WTC11 (cell line): ENCODE data around the gene DNAAF8. TPM values are rescaled to one million over a fixed set of nuclear protein-coding genes. Genes with fewer than 3 reads are reported as not detected.
A peak's percentile ranks its signal among the peaks of the same experiment; 100 is the strongest.

Source experiments
- ATAC-seq: fragments of 200-7000 bp; cut with Tn5 transposase; 2 replicates; pipeline ENCODE4 v1.10.0; 2021; ENCODE audit warnings: mild to moderate bottlenecking, moderate library complexity
- CTCF ChIA-PET: fragments of 300-600 bp; sonication (Branson Sonifier 250); formaldehyde crosslinking; loops from one replicate; lab custom pipeline; 2021; ENCODE audit warnings: antibody characterized with exemption; lab: Charles Lee
- POLR2A ChIA-PET: fragments of 350-600 bp; sonication (Branson Sonifier 250); formaldehyde crosslinking; loops from one replicate; lab custom pipeline; 2021; ENCODE audit warnings: antibody characterized with exemption; lab: Charles Lee
- DNase-seq: peaks from one replicate; pipeline ENCODE4 v3.0.0; 2021; ENCODE audit warnings: low spot score
- H3K27ac Mint-ChIP-seq: 2 replicates; pipeline ENCODE4 v1.8.0; 2021; ENCODE audit warnings: mixed read lengths
- H3K27me3 Mint-ChIP-seq: 2 replicates; pipeline ENCODE4 v1.8.0; 2021; ENCODE audit warnings: low read depth, mild to moderate bottlenecking, moderate library complexity, mixed read lengths
- H3K36me3 Mint-ChIP-seq: 2 replicates; pipeline ENCODE4 v1.8.0; 2021; ENCODE audit warnings: mixed read lengths
- H3K4me1 Mint-ChIP-seq: 2 replicates; pipeline ENCODE4 v1.8.0; 2022; ENCODE audit warnings: mixed read lengths
- H3K4me3 Mint-ChIP-seq: 2 replicates; pipeline ENCODE4 v1.8.0; 2021; ENCODE audit warnings: mild to moderate bottlenecking, moderate library complexity, mixed read lengths
- H3K9me3 Mint-ChIP-seq: 2 replicates; pipeline ENCODE4 v1.8.0; 2021; ENCODE audit warnings: mixed read lengths
- AR ChIP-seq: fragments of 250-450 bp; sonication (Bioruptor Pico); IDR thresholded peaks from 2 replicates; pipeline ENCODE4 v1.9.0; 2021; ENCODE audit warnings: mild to moderate bottlenecking
- ATF1 ChIP-seq: sonication (generic); formaldehyde crosslinking; IDR thresholded peaks from 2 replicates; pipeline ENCODE4 v1.8.1; 2023; ENCODE audit warnings: mild to moderate bottlenecking, moderate library complexity, missing genetic modification reagents
- CDX4 ChIP-seq: fragments of 250-450 bp; sonication (Bioruptor Pico); IDR thresholded peaks from 2 replicates; pipeline ENCODE4 v1.9.0; 2021; ENCODE audit warnings: moderate library complexity, mild to moderate bottlenecking, inconsistent platforms, borderline replicate concordance
- CTCF ChIP-seq: fragments of 200-600 bp; IDR thresholded peaks from 2 replicates; pipeline ENCODE4 v1.8.0; 2022; ENCODE audit warnings: antibody characterized with exemption
- ERG ChIP-seq: fragments of 250-450 bp; sonication (Bioruptor Pico); IDR thresholded peaks from 2 replicates; pipeline ENCODE4 v1.8.0; 2021; ENCODE audit warnings: mild to moderate bottlenecking
- ETV6 ChIP-seq: sonication (generic); formaldehyde crosslinking; IDR thresholded peaks from 2 replicates; pipeline ENCODE4 v1.8.1; 2022; ENCODE audit warnings: mild to moderate bottlenecking, missing genetic modification reagents
- FOXJ3 ChIP-seq: sonication (generic); formaldehyde crosslinking; IDR thresholded peaks from 2 replicates; pipeline ENCODE4 v1.9.0; 2021; ENCODE audit warnings: missing genetic modification reagents, mild to moderate bottlenecking, borderline replicate concordance
- IRF2 ChIP-seq: sonication (generic); formaldehyde crosslinking; IDR thresholded peaks from 2 replicates; pipeline ENCODE4 v1.8.0; 2022; ENCODE audit warnings: low read depth, missing genetic modification reagents, borderline replicate concordance
- MXD4 ChIP-seq: fragments of 250-450 bp; sonication (Bioruptor Pico); IDR thresholded peaks from 2 replicates; pipeline ENCODE4 v1.8.0; 2021; ENCODE audit warnings: mild to moderate bottlenecking, moderate library complexity, borderline replicate concordance
- NR2C2 ChIP-seq: sonication (generic); formaldehyde crosslinking; IDR thresholded peaks from 2 replicates; pipeline ENCODE4 v1.8.0; 2022; ENCODE audit warnings: mild to moderate bottlenecking, missing genetic modification reagents
- OVOL2 ChIP-seq: fragments of 250-450 bp; sonication (Bioruptor Pico); IDR thresholded peaks from 2 replicates; pipeline ENCODE4 v1.9.0; 2021; ENCODE audit warnings: mild to moderate bottlenecking, borderline replicate concordance
- TP53 ChIP-seq: sonication (generic); formaldehyde crosslinking; IDR thresholded peaks from 2 replicates; pipeline ENCODE4 v1.8.1; 2023; ENCODE audit warnings: mild to moderate bottlenecking, missing genetic modification reagents
- USF2 ChIP-seq: sonication (generic); formaldehyde crosslinking; IDR thresholded peaks from 2 replicates; pipeline ENCODE4 v1.8.1; 2023; ENCODE audit warnings: mild to moderate bottlenecking, missing genetic modification reagents, moderate library complexity
- ZNF121 ChIP-seq: sonication (generic); formaldehyde crosslinking; IDR thresholded peaks from 2 replicates; pipeline ENCODE4 v1.8.0; 2023; ENCODE audit warnings: missing genetic modification reagents
- ZNF281 ChIP-seq: sonication (generic); formaldehyde crosslinking; IDR thresholded peaks from 2 replicates; pipeline ENCODE4 v1.8.0; 2023; ENCODE audit warnings: mild to moderate bottlenecking, missing genetic modification reagents
- total RNA-seq: library from RNA; stranded (reverse); gene quantifications from 3 replicates; pipeline ENCODE4 v1.2.3, GENCODE V29; 2021

The DNAAF8 gene
- total RNA-seq, 1 experiment from 2014 or later = 0.09 TPM

- Mint-ChIP-seq H3K36me3 (no peaks in the 10 kb centered on the region; the same call in 1 of the 2 replicates), H3K4me3 (peak overlapping the region; percentile 21; the same call in 1 of the 2 replicates), H3K27ac (no peak overlapping the region), H3K9me3 (no peaks in the 10 kb centered on the region), H3K27me3 (no peaks in the 10 kb centered on the region), H3K4me1 (no peaks in the 10 kb centered on the region)
- ChIA-PET CTCF (interaction anchor here (1.1 to 6.5 kb wide), 4 partner anchors 8 to 215 kb away, joined by 3 to 63 read pairs (median 4); partner anchors contain the start of gene HMOX2), POLR2A (no interaction called here)
- TF ChIP-seq OVOL2 (CRISPR knock-in tag) (no peak), ERG (CRISPR knock-in tag) (no peak), CTCF (no peak), NR2C2 (no peak), TP53 (CRISPR knock-in tag) (no peak), ZNF281 (no peak), FOXJ3 (CRISPR knock-in tag) (no peak), IRF2 (CRISPR knock-in tag) (no peak)
- DNase-seq (no peak), ATAC-seq (no peak)
Measured at GRCh38 chr16:4690946-4691665, 43.2 kb upstream of the DNAAF8 start.

GRCh38 chr16:4691666-4692412 lies 42.5 kb upstream of the DNAAF8 start:
- TF ChIP-seq ETV6 (no peak), ERG (CRISPR knock-in tag) (no peak), ATF1 (CRISPR knock-in tag) (no peak), ZNF121 (CRISPR knock-in tag) (no peak), AR (no peak), USF2 (no peak), CDX4 (CRISPR knock-in tag) (no peak), MXD4 (CRISPR knock-in tag) (no peak)
- H3K4me1 Mint-ChIP-seq = no peaks in the 10 kb centered on the region
- H3K36me3 Mint-ChIP-seq = no peaks in the 10 kb centered on the region; the same call in 1 of the 2 replicates
- ATAC-seq = no peak
- ChIA-PET CTCF (interaction anchor here (0.7 to 6.5 kb wide), 5 partner anchors 9 to 289 kb away, joined by 3 to 63 read pairs (median 3); partner anchors contain the start of gene HMOX2), POLR2A (no interaction called here)
- no peak overlapping the region for H3K27ac Mint-ChIP-seq
- DNase-seq = no peak
- no peaks in the 10 kb centered on the region for H3K9me3 Mint-ChIP-seq
- H3K4me3 Mint-ChIP-seq = 0 out of 2 replicates have a peak overlapping the region, but pooled peaks have one; percentile 21
- H3K27me3 Mint-ChIP-seq = no peaks in the 10 kb centered on the region
